Measurements from ENCODE around the gene DNER.
A peak's percentile ranks its signal among the peaks of the same experiment; 100 is the strongest.

The DNER gene

GRCh38 chr2:229403296-229403695 is 311.1 kb downstream of the DNER start:
- H2BK12ac ChIP-seq (ENCODE audit: low read length) = no peak overlapping the region
- peaks cover 0 to 7% of the 10 kb centered on the region in 2 experiments for H3K4me1 ChIP-seq (ENCODE audit: control insufficient read depth in 1 of 2, insufficient read depth in 2 of 2, low read length in 2 of 2)
- no peak overlapping the region for H3K9ac ChIP-seq (ENCODE audit: low read length)
- H3K36me3 ChIP-seq (ENCODE audit: control insufficient read depth in 1 of 2, insufficient read depth in 2 of 2, low read length in 2 of 2) = no peaks in the 10 kb centered on the region
- H2BK5ac ChIP-seq (ENCODE audit: low read depth, low read length, poor library complexity) = no peak overlapping the region
- no peak overlapping the region for H3K14ac ChIP-seq (ENCODE audit: low read length)
- H3K27ac ChIP-seq (ENCODE audit: low read depth, low read length) = no peak overlapping the region
- no peak overlapping the region for H2AK5ac ChIP-seq (ENCODE audit: low read length)
- no peaks in the 10 kb centered on the region for H3K9me3 ChIP-seq (ENCODE audit: insufficient read depth, low read depth, low read length)
- no peak overlapping the region for H3K4me2 ChIP-seq (ENCODE audit: low read length)
- peaks cover 2% of the 10 kb centered on the region for H3K79me1 ChIP-seq (ENCODE audit: low read length)
- H3K4ac ChIP-seq (ENCODE audit: low read depth, low read length) = no peak overlapping the region
- H2BK120ac ChIP-seq (ENCODE audit: insufficient read depth, low read length, poor library complexity) = no peak overlapping the region
- H3K79me2 ChIP-seq (ENCODE audit: control insufficient read depth, insufficient read depth, low read length, poor library complexity) = no peaks in the 10 kb centered on the region
- no peak overlapping the region for H3K18ac ChIP-seq (ENCODE audit: low read length)
- no peak overlapping the region for H4K8ac ChIP-seq (ENCODE audit: low read depth, low read length)
- no peak overlapping the region for H3K23ac ChIP-seq (ENCODE audit: low read length)
- no peak overlapping the region for H4K91ac ChIP-seq (ENCODE audit: low read depth, low read length)
- no peak overlapping the region for H2AFZ ChIP-seq (ENCODE audit: insufficient read depth, low read length, poor library complexity)
- H4K12ac ChIP-seq (ENCODE audit: low read depth, low read length) = no peak overlapping the region
- no peaks in the 10 kb centered on the region for H3K27me3 ChIP-seq (ENCODE audit: insufficient read depth, low read length)
- no peak for DNase-seq
- no CpG with 5 or more reads among the region's 3 CpGs for WGBS (ENCODE audit: extremely low coverage, insufficient coverage, insufficient read length)
- H3K4me3 ChIP-seq (ENCODE audit: low read depth, low read length) = no peak overlapping the region

- no peaks in the 10 kb centered on the region for H3K36me3 ChIP-seq (ENCODE audit: control insufficient read depth in 1 of 2, insufficient read depth in 2 of 2, low read length in 2 of 2)
- no peak overlapping the region for H2BK12ac ChIP-seq (ENCODE audit: low read length)
- no peaks in the 10 kb centered on the region for H3K79me2 ChIP-seq (ENCODE audit: control insufficient read depth, insufficient read depth, low read length, poor library complexity)
- H3K23ac ChIP-seq (ENCODE audit: low read length) = no peak overlapping the region
- no peak overlapping the region for H3K9ac ChIP-seq (ENCODE audit: low read length)
- H3K4me1 ChIP-seq (ENCODE audit: control insufficient read depth in 1 of 2, insufficient read depth in 2 of 2, low read length in 2 of 2) = no peaks in the 10 kb centered on the region
- no peak overlapping the region for H2BK120ac ChIP-seq (ENCODE audit: insufficient read depth, low read length, poor library complexity)
- no peak overlapping the region for H3K14ac ChIP-seq (ENCODE audit: low read length)
- H2AK5ac ChIP-seq (ENCODE audit: low read length) = no peak overlapping the region
- no peak overlapping the region for H4K8ac ChIP-seq (ENCODE audit: low read depth, low read length)
- no peaks in the 10 kb centered on the region for H3K9me3 ChIP-seq (ENCODE audit: insufficient read depth, low read depth, low read length)
- no peaks in the 10 kb centered on the region for H3K79me1 ChIP-seq (ENCODE audit: low read length)
- H2AFZ ChIP-seq (ENCODE audit: insufficient read depth, low read length, poor library complexity) = no peak overlapping the region
- no peak overlapping the region for H3K27ac ChIP-seq (ENCODE audit: low read depth, low read length)
- H3K4me2 ChIP-seq (ENCODE audit: low read length) = no peak overlapping the region
- H3K18ac ChIP-seq (ENCODE audit: low read length) = no peak overlapping the region
- H2BK5ac ChIP-seq (ENCODE audit: low read depth, low read length, poor library complexity) = no peak overlapping the region
- no CpG with 5 or more reads among the region's 4 CpGs for WGBS (ENCODE audit: extremely low coverage, insufficient coverage, insufficient read length)
- no peak overlapping the region for H4K12ac ChIP-seq (ENCODE audit: low read depth, low read length)
- no peak overlapping the region for H3K4me3 ChIP-seq (ENCODE audit: low read depth, low read length)
- no peak overlapping the region for H3K4ac ChIP-seq (ENCODE audit: low read depth, low read length)
- no peak overlapping the region for H4K91ac ChIP-seq (ENCODE audit: low read depth, low read length)
- peak; percentile 24 to 71 for DNase-seq
- no peaks in the 10 kb centered on the region for H3K27me3 ChIP-seq (ENCODE audit: insufficient read depth, low read length)
Observed at GRCh38 chr2:229401171-229401865, 313.0 kb downstream of the DNER start.

- no peaks in the 10 kb centered on the region for H3K79me2 ChIP-seq (ENCODE audit: control insufficient read depth, insufficient read depth, low read length, poor library complexity)
- H4K91ac ChIP-seq (ENCODE audit: low read depth, low read length) = no peak overlapping the region
- no peak overlapping the region for H2BK120ac ChIP-seq (ENCODE audit: insufficient read depth, low read length, poor library complexity)
- H3K4me2 ChIP-seq (ENCODE audit: low read length) = no peak overlapping the region
- no peaks in the 10 kb centered on the region for H3K79me1 ChIP-seq (ENCODE audit: low read length)
- H3K27me3 ChIP-seq (ENCODE audit: insufficient read depth, low read length) = no peaks in the 10 kb centered on the region
- no peak overlapping the region for H3K18ac ChIP-seq (ENCODE audit: low read length)
- H2BK5ac ChIP-seq (ENCODE audit: low read depth, low read length, poor library complexity) = no peak overlapping the region
- H2AK5ac ChIP-seq (ENCODE audit: low read length) = no peak overlapping the region
- H4K8ac ChIP-seq (ENCODE audit: low read depth, low read length) = no peak overlapping the region
- DNase-seq = no peak
- H3K23ac ChIP-seq (ENCODE audit: low read length) = no peak overlapping the region
- no peak overlapping the region for H2BK12ac ChIP-seq (ENCODE audit: low read length)
- H4K12ac ChIP-seq (ENCODE audit: low read depth, low read length) = no peak overlapping the region
- no peak overlapping the region for H3K4me3 ChIP-seq (ENCODE audit: low read depth, low read length)
- no peak overlapping the region for H3K4ac ChIP-seq (ENCODE audit: low read depth, low read length)
- no peak overlapping the region for H2AFZ ChIP-seq (ENCODE audit: insufficient read depth, low read length, poor library complexity)
- no CpG with 5 or more reads among the region's 4 CpGs for WGBS (ENCODE audit: extremely low coverage, insufficient coverage, insufficient read length)
- H3K27ac ChIP-seq (ENCODE audit: low read depth, low read length) = no peak overlapping the region
- no peaks in the 10 kb centered on the region for H3K36me3 ChIP-seq (ENCODE audit: control insufficient read depth in 1 of 2, insufficient read depth in 2 of 2, low read length in 2 of 2)
- no peaks in the 10 kb centered on the region for H3K4me1 ChIP-seq (ENCODE audit: control insufficient read depth in 1 of 2, insufficient read depth in 2 of 2, low read length in 2 of 2)
- H3K9me3 ChIP-seq (ENCODE audit: insufficient read depth, low read depth, low read length) = no peaks in the 10 kb centered on the region
- no peak overlapping the region for H3K9ac ChIP-seq (ENCODE audit: low read length)
- H3K14ac ChIP-seq (ENCODE audit: low read length) = no peak overlapping the region
Observed at GRCh38 chr2:229393926-229394325, 320.4 kb downstream of the DNER start.

- WGBS (ENCODE audit: extremely low coverage, insufficient coverage, insufficient read length) = no CpG with 5 or more reads among the region's 2 CpGs
- Histone ChIP-seq H3K14ac (ENCODE audit: low read length) (no peak overlapping the region), H3K18ac (ENCODE audit: low read length) (no peak overlapping the region), H2AFZ (ENCODE audit: insufficient read depth, low read length, poor library complexity) (no peak overlapping the region), H3K79me1 (ENCODE audit: low read length) (no peaks in the 10 kb centered on the region), H2BK12ac (ENCODE audit: low read length) (no peak overlapping the region), H2BK5ac (ENCODE audit: low read depth, low read length, poor library complexity) (no peak overlapping the region), H4K8ac (ENCODE audit: low read depth, low read length) (no peak overlapping the region), H3K4me1 (ENCODE audit: control insufficient read depth in 1 of 2, insufficient read depth in 2 of 2, low read length in 2 of 2) (no peaks in the 10 kb centered on the region), H3K4ac (ENCODE audit: low read depth, low read length) (no peak overlapping the region), H3K27me3 (ENCODE audit: insufficient read depth, low read length) (no peaks in the 10 kb centered on the region), H3K9ac (ENCODE audit: low read length) (no peak overlapping the region), H3K9me3 (ENCODE audit: insufficient read depth, low read depth, low read length) (no peaks in the 10 kb centered on the region), H3K36me3 (ENCODE audit: control insufficient read depth in 1 of 2, insufficient read depth in 2 of 2, low read length in 2 of 2) (no peaks in the 10 kb centered on the region), H2BK120ac (ENCODE audit: insufficient read depth, low read length, poor library complexity) (no peak overlapping the region), H3K27ac (ENCODE audit: low read depth, low read length) (no peak overlapping the region), H2AK5ac (ENCODE audit: low read length) (no peak overlapping the region), H3K23ac (ENCODE audit: low read length) (no peak overlapping the region), H3K79me2 (ENCODE audit: control insufficient read depth, insufficient read depth, low read length, poor library complexity) (no peaks in the 10 kb centered on the region), H3K4me2 (ENCODE audit: low read length) (no peak overlapping the region), H4K91ac (ENCODE audit: low read depth, low read length) (no peak overlapping the region), H4K12ac (ENCODE audit: low read depth, low read length) (no peak overlapping the region), H3K4me3 (ENCODE audit: low read depth, low read length) (no peak overlapping the region)
- no peak for DNase-seq
Observed at GRCh38 chr2:229392196-229392595, 322.2 kb downstream of the DNER start.

Measured in trophoblast cell (in vitro differentiated cells and primary cell).